ENCODE data around the gene HEATR3.

- TF ChIP-seq EZH2 (IDR thresholded peaks at IDR 0.05; ENCODE audit: insufficient read depth, poor library complexity, severe bottlenecking), result no peak
- TF ChIP-seq EZH2phosphoT487 (IDR thresholded peaks at IDR 0.05; ENCODE audit: insufficient read depth, low read depth), result no peak
Observed at GRCh38 chr16:50059111-50059510, 6.7 kb upstream of the HEATR3 start.
